A549 treated with Hydrocortisone at 1 μM for 4 hours (cell line): ENCODE results near the gene RABIF. TPM values are rescaled to one million over a fixed set of nuclear protein-coding genes. Genes with fewer than 3 reads are reported as not detected.

Experiments used
- total RNA-seq: library from RNA; stranded (reverse); fragments of 200-300 nt; extraction: Qiagen RNA extraction; gene quantifications from 5 replicates; pipeline ENCODE4 v1.2.3, GENCODE V29; 2022

RABIF gene
- 13.6 to 15.3 TPM (median 14.6 TPM) in 5 replicates for total RNA-seq

GRCh38 chr1:202888531-202889360 lies at the start of gene RABIF:
RABIF (minus strand) TSS chr1:202889149; CDS start chr1:202889098, 51 bp downstream.

GRCh38 chr1:202926581-202927491 lies 37.9 kb upstream of the RABIF start, which contains the start of gene KLHL12:
KLHL12 (minus strand) TSS chr1:202927234; CDS start chr1:202925162, 2,072 bp downstream.

Other genes starting within 250 kb of the RABIF start
- gene SYT2, start 178.7 kb downstream of the RABIF start, total RNA-seq = 0.44 to 0.68 TPM (median 0.53 TPM) in 5 replicates
- gene KDM5B, start 80.7 kb downstream of the RABIF start, total RNA-seq = 12.6 to 19.2 TPM (median 15.5 TPM) in 5 replicates
- gene PCAT6, start 78.2 kb downstream of the RABIF start, total RNA-seq = 2.6 to 4.2 TPM (median 3.8 TPM) in 5 replicates
- 16.3 to 20.8 TPM (median 18.5 TPM) in 5 replicates for gene KLHL12, start 38.1 kb upstream of the RABIF start, total RNA-seq
- 57.7 to 64.7 TPM (median 63.3 TPM) in 5 replicates for gene ADIPOR1, start 69.2 kb upstream of the RABIF start, total RNA-seq
- 20.5 to 25.2 TPM (median 22.1 TPM) in 5 replicates for gene CYB5R1, start 78.1 kb upstream of the RABIF start, total RNA-seq
- gene TMEM183A, start 118.2 kb upstream of the RABIF start, total RNA-seq = 47.6 to 51.6 TPM (median 50.0 TPM) in 5 replicates
- 0.15 to 1.0 TPM (median 0.43 TPM) in 5 replicates for gene PPFIA4, start 137.3 kb upstream of the RABIF start, total RNA-seq
- not detected in 5 replicates for gene MYOG, start 196.9 kb upstream of the RABIF start, total RNA-seq
- gene ADORA1, start 238.6 kb upstream of the RABIF start, total RNA-seq = 0.59 to 0.90 TPM (median 0.72 TPM) in 5 replicates